ENCODE results near the gene TMEM140.
"Not testable (repeated sequence)": the region's sequence is repeated elsewhere in the genome, so short reads cannot be mapped to it uniquely, and the experiment has no call there.

Gene TMEM140

DNA sequence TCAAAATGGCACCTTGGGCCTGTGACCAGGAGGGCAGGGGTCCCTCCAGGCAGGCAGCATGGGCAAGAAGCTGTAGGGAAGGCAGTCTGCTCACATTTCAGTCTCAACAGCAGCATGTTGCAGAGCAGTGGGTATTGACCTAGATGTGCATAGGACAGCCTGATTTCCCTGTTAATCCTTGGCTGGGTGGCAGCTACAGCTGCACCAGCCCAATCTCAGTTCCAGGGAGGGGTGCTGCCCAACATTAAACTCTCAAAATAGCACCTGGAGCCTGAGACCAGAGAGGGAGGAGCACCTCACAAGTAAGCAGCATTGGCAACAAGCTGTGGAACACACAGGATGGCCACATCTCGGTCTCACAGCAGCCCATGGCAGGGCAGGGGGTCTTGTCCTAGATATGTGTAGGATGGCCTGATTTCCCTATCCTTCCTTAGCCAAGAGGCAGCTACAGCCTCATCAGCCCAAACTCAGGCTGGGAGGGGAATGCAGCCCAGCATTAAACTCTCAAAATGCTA is 10.3 kb downstream of the TMEM140 start:
- DNase-seq (ENCODE audit: extremely low read depth in 1 of 2, low read depth in 1 of 2): no peak

GRCh38 chr7:135158874-135159273 is 11.0 kb downstream of the TMEM140 start:
- DNase-seq (ENCODE audit: extremely low read depth in 1 of 2, low read depth in 1 of 2): no peak

GRCh38 chr7:135159359-135160085 is 11.7 kb downstream of the TMEM140 start:
- no peak for DNase-seq (ENCODE audit: extremely low read depth in 1 of 2, low read depth in 1 of 2)

GRCh38 chr7:135160098-135160857 is 12.4 kb downstream of the TMEM140 start:
- DNase-seq (ENCODE audit: extremely low read depth in 1 of 2, low read depth in 1 of 2): no peak

DNA sequence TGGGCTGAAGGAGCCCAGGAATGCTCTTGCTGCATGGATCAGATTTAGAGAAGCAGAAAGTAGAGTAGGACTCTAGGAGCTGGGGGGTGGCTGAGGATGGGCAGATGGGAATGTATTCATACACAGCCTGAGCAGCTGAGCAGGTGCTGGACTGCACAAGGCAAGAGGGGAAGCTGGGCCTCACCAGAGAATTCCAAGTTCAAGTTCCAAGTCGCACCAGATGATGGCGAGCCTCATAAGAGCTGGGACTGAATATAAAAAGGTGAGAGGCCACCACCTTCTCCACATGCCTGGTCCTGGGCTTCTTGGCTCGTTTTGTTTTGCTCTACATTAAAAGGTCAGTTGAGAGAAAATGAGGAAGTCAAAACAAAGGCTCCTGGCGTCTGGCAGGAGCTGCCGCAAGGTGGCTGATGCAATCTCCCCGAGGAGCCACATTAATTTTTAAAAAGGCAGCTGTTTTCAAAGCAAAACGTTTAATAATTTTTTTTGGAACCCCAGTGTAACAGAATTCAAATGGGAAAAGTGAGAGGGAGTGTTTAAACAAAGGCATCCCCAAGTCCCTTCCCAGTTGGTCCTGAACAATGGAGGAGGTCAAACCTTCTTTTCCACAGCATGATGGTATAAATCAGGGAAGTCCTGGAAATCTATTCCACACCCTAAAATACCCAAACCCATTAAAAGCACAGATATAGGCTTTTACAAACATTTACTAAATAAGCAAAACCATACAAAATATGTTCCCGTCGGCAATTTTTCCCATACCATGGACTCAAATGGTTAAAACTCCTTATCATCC is 13.2 kb downstream of the TMEM140 start:
- DNase-seq (ENCODE audit: extremely low read depth in 1 of 2, low read depth in 1 of 2): no peak

GRCh38 chr7:135161669-135162068 is 13.8 kb downstream of the TMEM140 start:
- DNase-seq (ENCODE audit: extremely low read depth in 1 of 2, low read depth in 1 of 2): no peak

DNA sequence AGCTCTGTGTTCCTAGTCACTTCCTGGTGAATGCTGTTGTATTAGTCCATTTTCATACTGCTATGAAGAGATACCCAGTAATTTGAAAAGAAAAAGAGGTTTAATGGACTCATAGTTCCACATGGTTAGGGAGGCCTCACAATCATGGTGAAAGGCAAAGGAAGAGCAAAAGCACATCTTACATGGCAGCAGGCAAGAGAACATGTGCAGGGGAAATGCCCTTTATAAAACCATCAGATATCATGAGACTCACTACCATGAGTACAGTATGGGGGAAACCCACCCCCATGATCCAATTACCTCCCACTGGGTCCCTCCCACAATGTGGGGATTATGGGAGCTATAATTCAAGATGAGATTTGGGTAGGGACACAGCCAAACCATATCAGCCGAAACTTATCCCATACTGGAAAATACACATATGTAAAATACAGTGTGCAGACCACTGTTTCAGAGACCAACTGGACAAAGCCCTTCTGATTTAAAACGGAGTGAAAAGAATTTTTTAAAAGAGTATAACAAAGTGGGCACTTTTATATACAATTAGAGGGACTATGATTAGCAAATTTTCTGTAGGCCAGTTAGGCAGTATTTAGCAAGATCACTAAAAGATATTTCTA is 14.6 kb downstream of the TMEM140 start:
- no peak for DNase-seq (ENCODE audit: extremely low read depth in 1 of 2, low read depth in 1 of 2)

DNA sequence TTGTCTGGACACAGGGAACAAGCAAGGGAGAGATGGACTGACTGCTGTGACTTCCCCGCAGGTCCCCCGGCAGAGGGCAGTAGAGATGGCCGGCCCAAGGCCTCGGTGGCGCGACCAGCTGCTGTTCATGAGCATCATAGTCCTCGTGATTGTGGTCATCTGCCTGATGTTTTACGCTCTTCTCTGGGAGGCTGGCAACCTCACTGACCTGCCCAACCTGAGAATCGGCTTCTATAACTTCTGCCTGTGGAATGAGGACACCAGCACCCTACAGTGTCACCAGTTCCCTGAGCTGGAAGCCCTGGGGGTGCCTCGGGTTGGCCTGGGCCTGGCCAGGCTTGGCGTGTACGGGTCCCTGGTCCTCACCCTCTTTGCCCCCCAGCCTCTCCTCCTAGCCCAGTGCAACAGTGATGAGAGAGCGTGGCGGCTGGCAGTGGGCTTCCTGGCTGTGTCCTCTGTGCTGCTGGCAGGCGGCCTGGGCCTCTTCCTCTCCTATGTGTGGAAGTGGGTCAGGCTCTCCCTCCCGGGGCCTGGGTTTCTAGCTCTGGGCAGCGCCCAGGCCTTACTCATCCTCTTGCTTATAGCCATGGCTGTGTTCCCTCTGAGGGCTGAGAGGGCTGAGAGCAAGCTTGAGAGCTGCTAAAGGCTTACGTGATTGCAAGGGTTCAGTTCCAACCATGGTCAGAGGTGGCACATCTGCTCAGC is 16.6 kb downstream of the TMEM140 start:
- no peak for DNase-seq (ENCODE audit: extremely low read depth in 1 of 2, low read depth in 1 of 2)

GRCh38 chr7:135165862-135166261 is 18.0 kb downstream of the TMEM140 start:
- no peak for DNase-seq (ENCODE audit: extremely low read depth in 1 of 2, low read depth in 1 of 2)

- no peak for DNase-seq (ENCODE audit: extremely low read depth in 1 of 2, low read depth in 1 of 2)
Observed at GRCh38 chr7:135166338-135166990, 18.6 kb downstream of the TMEM140 start.

DNA sequence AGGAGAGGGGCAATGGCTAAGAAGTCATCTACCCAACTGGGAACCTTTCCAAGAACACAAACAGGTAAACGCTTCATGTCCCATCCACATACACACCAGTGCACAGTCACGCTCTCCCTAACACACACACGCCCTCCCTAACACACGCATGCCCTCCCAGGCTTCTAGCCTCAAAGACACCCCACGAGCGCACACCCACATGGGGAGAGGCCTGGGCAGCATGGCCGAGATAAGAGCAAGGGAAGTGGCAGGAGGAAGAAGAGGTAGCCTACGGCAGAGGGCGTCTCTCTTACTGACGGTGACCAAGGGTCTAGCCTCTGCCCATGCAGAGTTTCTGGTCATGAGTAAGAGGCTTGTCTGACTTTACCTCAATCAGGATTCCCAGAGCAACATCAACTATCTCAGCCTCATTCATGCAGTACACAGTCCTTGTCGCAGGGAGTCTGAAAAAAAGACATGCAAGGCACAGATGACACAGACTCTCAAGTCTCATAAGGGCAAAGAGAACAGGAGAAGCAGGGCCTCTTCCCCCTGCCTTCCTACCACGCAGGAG is 19.6 kb downstream of the TMEM140 start:
- no peak for DNase-seq (ENCODE audit: extremely low read depth in 1 of 2, low read depth in 1 of 2)

GRCh38 chr7:135168001-135168400 is 20.1 kb downstream of the TMEM140 start:
- no peak for DNase-seq (ENCODE audit: extremely low read depth in 1 of 2, low read depth in 1 of 2)

DNA sequence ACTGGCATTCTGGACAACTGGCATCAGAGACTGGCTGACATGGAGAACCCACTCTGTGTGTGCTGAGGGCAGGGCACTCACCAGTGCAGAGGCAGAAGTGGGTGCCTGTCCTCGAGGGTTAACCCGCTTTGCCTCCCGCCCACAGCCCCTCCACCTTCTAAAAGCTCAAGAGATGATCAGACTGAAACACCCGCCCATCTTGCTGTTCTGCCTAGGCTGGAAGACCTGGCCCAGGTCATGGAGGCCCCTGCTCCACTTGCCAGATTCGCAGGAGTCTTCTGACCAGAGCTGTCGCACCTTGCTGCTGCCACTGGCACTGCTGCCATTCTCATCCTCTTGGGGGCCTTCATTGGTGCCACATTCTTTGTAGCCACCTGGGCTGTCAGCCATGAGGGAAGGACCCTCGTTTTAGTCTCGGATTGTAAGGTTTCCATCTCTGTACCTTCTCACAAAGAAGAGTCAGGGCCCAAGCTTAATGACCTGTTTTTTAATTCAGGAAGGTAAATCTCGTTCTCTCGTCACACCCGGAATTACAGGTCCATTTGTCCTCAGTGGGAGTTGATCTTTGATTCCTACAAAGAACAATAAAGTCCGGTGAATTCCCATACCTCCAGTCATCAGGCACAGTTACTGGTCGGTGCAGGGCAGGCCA is 20.7 kb downstream of the TMEM140 start:
- DNase-seq (ENCODE audit: extremely low read depth in 1 of 2, low read depth in 1 of 2): no peak

- peak; percentile 39 to 68 for DNase-seq (ENCODE audit: extremely low read depth in 1 of 2, low read depth in 1 of 2)
Observed at GRCh38 chr7:135169141-135169963, 21.5 kb downstream of the TMEM140 start.

DNA sequence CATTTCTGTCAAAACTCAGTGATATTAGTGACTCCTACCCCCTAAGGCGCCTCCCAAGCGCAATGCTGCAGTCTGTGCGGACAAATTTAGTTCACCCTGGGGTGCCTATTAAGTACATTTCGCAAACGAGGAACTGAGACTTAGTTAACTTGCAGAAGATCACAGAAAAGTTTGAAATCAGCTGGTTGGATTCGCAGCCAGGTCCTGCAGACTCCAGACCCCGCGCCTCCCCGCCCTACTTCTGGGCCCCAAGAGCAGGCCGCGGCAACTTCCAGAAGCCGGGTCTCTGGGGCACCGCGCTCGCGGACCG is 22.0 kb downstream of the TMEM140 start:
- no peak for DNase-seq (ENCODE audit: extremely low read depth in 1 of 2, low read depth in 1 of 2)

DNA sequence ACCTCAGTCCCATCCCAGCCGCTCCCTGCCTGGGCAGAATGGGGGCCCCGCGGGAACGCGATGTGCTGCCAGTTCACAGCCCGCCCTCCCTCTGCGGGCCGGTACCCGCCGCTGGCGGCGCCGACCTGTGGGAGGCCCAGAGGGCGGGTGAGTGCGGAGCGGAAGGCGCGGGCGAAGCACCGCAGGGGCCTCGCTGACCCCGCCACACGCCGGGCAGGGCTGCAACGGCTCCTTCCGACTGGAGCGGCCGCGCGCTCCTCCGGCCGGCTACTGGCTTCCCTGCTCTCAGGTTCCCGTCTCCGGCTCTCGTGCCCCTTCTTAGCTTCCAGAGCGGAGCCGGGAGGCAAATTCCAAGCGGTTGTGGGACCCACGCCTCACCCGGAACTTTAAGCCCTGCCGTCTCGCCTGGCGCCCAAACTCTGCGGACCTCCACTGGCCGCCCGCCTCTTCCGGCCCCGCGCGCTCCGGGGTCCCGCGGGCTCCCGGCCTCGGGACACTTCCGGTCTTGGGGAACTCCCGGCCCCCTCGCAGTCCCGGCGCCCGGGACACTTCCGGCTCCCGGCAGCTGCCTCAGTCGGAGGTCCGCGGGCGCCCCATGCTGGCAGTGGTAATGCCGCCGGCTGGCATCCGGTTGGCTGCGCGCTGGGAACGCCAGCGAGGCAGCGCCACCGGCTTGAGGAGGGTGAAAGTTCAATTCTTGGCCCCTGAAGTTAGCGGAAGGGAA is 22.6 kb downstream of the TMEM140 start, which contains the start of gene CYREN:
TSS of gene CYREN (minus strand) at position 434 of the 724 bp plus-strand sequence. CDS start 1,785 bp downstream, outside the sequence.
- DNase-seq (ENCODE audit: extremely low read depth in 1 of 2, low read depth in 1 of 2): peak; percentile 89 to 90

DNA sequence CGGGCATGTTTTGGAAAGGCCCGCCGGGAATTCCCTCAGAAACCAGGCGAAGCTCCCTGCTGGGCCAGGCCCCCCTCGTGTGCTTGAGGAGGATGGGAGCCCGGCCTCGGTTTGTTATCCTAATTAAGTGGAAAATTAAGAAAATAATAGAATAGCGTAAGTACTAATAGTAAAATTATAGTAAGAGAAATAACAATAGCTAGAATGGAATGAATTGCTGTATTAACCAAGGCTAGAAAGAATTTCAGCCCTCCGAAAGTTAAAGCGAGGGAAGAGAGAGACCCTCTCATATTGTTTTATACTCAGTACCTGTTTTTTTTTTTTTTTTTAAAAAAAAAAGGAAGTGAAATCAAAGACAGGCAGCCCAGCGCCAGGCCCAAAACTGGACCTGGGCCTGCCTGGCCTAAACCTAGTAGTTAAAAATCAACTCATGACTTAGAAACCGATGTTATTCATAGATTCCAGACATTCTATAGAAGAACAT is 23.2 kb downstream of the TMEM140 start:
- not testable (repeated sequence) for DNase-seq (ENCODE audit: extremely low read depth in 1 of 2, low read depth in 1 of 2)

Measured in stimulated activated CD8-positive, alpha-beta memory T cell treated with anti-CD3 and anti-CD28 coated beads, Interleukin-7, amount 100 ng/mL, for 48 hours (primary cell).